Gastrocnemius medialis (tissue), 4 donors: ENCODE data around the gene TJP3.

ENCODE experiments used
- POLR2A ChIP-seq, 2 donors: fragments of 450-650 bp; IDR thresholded peaks; one replicate each; pipeline ENCODE4 v1.6.1; 2017; ENCODE audit warnings: antibody characterized with exemption in 2 of 2, mild to moderate bottlenecking in 2 of 2, moderate library complexity in 2 of 2
- TF ChIP-seq, protein P1 (sequence below), 5 experiments: fragments of 450-650 bp in 3 of 5; fragments of 200-600 bp in 2 of 5; sonication (generic) in 2 of 5; IDR thresholded peaks in 4 of 5; conservative IDR thresholded peaks in 1 of 5; 1 replicate in 4 of 5; 2 replicates in 1 of 5; pipeline ENCODE4 v1.5.1; 2016 to 2019; ENCODE audit warnings: antibody characterized with exemption in 5 of 5, mild to moderate bottlenecking in 3 of 5, moderate library complexity in 3 of 5

DNA sequence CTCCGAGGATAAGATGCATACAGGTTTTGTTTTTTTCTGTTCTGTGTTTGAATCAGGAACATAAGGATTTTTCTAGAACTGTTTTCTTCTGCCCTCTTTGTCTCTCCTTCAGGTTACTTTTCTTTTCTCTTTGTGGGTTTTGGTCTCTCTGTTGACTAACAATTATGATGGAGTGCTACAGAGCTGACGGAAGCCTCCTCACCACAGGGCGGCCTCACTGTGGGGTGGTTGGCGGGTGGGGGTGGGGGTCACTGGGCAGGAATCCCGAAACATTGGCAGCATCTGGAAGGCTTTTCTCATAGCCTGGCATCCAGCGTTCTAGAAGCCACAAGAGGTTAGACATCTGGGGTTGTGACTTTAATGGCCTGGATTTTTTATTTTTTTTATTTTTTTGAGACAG, 90.0 kb downstream of the TJP3 start:
- TF ChIP-seq, protein P1, sequence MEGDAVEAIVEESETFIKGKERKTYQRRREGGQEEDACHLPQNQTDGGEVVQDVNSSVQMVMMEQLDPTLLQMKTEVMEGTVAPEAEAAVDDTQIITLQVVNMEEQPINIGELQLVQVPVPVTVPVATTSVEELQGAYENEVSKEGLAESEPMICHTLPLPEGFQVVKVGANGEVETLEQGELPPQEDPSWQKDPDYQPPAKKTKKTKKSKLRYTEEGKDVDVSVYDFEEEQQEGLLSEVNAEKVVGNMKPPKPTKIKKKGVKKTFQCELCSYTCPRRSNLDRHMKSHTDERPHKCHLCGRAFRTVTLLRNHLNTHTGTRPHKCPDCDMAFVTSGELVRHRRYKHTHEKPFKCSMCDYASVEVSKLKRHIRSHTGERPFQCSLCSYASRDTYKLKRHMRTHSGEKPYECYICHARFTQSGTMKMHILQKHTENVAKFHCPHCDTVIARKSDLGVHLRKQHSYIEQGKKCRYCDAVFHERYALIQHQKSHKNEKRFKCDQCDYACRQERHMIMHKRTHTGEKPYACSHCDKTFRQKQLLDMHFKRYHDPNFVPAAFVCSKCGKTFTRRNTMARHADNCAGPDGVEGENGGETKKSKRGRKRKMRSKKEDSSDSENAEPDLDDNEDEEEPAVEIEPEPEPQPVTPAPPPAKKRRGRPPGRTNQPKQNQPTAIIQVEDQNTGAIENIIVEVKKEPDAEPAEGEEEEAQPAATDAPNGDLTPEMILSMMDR (IDR thresholded peaks at IDR 0.05 in 4 of 5, conservative IDR thresholded peaks at IDR 0.05 in 1 of 5) = no peak
- TF ChIP-seq POLR2A (IDR thresholded peaks at IDR 0.05) = no peak
